ENCODE measurements around the gene TLCD2.
A peak's percentile ranks its signal among the peaks of the same experiment; 100 is the strongest.
"Not testable (repeated sequence)": the region's sequence is repeated elsewhere in the genome, so short reads cannot be mapped to it uniquely, and the experiment has no call there.

The TLCD2 gene, protein sequence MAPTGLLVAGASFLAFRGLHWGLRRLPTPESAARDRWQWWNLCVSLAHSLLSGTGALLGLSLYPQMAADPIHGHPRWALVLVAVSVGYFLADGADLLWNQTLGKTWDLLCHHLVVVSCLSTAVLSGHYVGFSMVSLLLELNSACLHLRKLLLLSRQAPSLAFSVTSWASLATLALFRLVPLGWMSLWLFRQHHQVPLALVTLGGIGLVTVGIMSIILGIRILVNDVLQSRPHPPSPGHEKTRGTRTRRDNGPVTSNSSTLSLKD

DNA sequence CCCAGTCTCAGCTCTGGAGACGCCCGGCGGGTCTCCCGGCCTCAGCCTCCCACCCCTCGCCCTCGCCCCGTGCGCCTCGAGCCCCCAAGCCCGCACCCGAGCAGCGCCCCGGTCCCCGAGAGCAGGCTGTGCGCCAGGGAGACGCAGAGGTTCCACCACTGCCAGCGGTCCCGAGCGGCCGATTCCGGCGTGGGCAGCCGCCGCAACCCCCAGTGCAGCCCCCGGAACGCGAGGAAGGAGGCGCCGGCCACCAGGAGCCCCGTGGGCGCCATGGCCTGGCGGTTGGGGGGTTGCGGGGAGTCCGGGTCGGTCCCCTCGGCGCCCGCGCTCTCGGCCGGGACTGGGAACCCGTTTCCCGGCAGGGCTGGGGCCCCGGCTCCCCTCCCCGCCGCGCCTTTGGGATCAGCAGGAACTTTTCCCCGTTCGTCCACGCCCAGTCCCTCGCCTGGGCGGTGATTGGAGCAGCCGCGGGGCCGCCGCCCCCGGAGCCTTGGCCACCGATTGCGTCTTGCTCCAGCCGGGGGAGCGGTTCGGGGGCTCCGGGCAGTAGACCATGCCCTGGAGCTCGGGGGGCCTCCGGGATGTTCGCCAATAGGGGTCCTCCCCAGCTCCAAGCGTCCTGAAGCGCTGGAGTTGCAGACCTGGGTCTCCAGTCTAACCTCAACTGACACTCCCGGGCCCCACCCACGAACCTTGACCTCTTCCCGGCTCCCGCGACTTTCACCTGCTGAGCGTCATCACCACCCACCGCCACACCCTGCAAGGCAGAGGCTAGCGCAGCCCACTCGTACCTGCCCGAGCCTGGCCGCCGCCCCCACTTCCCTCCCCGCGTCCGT lies at the start of gene TLCD2:
TLCD2 (minus strand) TSS at position 407 of the 836 bp plus-strand sequence; CDS start at position 272, 135 bp downstream.
- peak in 1 of 2 experiments; percentile 42 for DNase-seq

DNA sequence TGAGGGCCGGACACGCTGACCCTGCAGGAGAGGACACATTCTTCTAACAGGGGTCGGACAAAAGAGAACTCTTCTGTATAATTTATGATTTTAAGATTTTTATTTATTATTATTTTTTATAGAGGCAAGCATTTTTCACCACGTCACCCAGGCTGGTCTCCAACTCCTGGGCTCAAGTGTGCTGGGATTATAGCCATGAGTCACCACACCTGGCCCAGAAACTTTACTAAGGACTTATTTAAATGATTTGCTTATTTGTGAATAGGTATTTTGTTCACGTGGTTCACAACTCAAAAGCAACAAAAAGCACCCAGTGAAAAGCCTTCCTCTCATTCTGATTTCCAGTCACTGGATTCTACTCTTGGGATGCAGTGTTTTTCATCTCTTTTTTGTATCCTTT lies 49.4 kb upstream of the TLCD2 start:
- DNase-seq = no peak

DNA sequence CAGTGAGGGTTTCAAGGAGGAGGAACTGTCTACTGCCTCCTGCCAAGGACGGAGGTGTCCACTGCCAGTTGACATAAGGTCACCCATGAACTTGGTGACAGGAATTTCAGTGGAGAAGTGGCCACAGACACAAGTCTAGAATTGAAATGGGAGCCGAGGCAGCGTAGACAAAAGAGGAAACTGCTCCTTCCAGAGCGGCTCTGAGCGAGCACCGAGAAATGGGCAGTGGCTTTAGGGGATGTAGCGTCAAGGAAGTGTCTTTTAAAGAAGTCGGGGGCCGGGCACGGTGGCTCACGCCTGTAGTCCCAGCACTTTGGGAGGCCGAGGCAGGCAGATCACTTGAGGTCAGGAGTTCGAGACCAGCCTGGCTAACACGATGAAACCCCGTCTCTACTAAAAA lies 48.6 kb upstream of the TLCD2 start:
- DNase-seq = no peak

- DNase-seq = peak in 1 of 2 experiments; percentile 30
Observed at GRCh38 chr17:1755827-1756262, 45.7 kb upstream of the TLCD2 start.

GRCh38 chr17:1755252-1755826 lies 45.2 kb upstream of the TLCD2 start:
- peak in 1 of 2 experiments; percentile 45 for DNase-seq

GRCh38 chr17:1754430-1755112 lies 44.4 kb upstream of the TLCD2 start:
- DNase-seq = no peak

- no peak for DNase-seq
Observed at GRCh38 chr17:1753767-1754429, 43.7 kb upstream of the TLCD2 start.

DNA sequence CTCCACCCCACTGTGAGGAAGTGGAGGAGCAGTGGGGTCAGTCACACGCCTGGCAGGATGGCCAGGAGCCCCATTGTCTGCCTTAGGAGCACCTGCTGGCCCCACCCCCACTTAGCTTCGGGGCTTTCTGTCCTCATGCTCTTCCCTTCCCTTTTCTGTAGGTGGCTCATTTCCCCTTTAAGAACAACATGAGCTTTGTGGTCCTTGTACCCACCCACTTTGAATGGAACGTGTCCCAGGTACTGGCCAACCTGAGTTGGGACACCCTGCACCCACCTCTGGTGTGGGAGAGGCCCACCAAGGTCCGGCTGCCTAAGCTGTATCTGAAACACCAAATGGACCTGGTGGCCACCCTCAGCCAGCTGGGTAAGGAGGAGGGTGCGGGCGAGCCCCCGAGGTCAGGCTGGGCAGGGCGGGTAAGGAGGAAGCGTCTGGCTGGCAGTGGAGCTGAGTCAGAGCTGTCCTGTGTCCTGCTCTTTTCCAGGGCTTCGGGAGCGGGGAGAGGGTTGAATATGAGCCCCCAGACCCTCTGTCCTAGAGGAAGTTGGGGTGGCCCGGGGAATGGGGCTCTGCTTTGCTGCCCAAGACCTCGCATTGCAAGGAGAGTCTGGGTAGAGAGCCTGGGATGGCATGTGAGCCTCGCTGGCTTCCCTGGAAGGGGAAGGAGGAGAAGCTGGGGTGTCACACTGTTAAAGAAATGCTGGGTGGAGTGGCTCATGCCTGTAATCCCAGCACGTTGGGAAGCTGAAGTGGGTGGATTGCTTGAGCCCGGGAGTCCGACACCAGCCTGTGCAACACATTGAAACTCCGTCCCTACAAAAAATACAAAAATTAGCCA lies 42.5 kb upstream of the TLCD2 start:
- no peak for DNase-seq

DNA sequence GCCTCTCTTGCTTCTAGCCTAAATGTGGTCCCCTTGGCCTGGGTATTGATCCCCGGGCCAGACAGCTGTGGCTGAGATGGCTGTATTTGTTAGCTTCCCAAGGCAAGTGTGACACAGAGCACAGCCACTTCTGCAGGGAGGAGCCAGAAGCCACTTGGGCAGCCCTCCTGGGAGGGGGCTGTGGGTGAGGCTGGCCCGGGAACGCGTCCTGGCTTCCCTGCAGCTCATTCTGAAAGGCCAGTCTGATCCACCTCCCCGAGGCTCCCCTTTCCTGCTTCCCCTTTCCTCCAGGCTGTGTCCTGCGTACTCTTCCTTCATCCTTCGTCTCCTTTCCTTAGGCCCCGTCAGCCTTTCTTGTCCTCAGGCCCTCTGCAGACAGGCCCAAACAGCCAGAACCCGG lies 40.5 kb upstream of the TLCD2 start:
- no peak for DNase-seq

DNA sequence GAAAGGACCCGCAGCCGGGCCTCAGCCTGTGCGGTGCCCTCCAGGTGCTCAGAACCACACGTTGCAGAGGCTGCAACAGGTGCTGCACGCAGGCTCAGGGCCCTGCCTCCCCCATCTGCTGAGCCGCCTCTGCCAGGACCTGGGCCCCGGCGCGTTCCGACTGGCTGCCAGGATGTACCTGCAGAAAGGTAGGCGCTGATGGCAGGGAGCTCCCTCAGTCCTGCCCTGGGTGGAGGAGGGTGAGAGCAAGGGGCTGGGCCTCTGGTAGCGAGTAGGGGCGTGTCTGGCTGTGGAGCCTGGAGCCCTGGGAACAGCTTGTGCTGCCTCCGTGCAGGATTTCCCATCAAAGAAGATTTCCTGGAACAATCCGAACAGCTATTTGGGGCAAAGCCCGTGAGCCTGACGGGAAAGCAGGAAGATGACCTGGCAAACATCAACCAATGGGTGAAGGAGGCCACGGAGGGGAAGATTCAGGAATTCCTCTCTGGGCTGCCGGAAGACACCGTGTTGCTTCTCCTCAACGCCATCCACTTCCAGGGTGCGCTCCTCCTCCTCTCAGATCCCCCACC lies 36.9 kb upstream of the TLCD2 start:
- DNase-seq = no peak

GRCh38 chr17:1745513-1746020 lies 35.4 kb upstream of the TLCD2 start:
- DNase-seq = no peak

DNA sequence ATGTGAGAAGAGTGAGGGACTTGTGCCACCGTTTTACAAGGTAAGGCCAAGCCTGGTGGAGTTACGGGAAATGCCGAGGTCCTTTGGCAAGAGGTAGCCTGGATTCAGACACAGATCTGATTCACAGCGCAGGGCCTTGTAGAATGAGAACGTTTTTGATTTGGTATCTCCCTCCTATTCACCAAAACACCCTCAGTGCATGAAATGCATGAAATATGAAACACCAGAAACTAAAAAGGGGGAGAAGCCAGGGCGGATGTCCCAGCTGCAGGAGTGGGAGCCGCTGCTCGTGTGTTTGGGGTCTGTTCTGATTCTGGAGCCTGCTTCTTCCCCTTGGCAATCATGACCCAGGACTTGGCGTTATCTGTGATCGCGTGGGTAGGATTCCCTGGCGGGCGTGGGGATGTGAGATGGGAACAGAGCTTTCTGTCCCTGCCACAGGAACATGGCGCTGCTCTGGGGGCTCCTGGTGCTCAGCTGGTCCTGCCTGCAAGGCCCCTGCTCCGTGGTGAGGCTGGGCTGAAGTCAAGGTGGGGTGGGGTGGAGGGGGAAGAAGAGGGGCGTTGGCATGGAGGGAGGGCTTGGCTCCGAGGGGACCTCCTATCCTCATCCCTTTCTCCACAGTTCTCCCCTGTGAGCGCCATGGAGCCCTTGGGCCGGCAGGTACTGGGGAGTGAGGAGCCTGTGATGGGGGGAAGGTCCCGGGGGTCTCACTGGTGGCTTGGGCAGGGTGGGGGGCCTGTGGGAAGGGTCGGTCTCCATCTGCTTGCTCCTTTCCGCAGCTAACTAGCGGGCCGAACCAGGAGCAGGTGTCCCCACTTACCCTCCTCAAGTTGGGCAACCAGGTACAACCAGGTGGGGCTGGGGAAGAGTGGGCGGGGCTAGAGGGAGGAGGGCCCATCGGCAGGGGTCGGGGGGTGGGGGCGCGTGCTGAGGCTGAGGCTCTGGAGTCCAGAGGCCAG lies 34.7 kb upstream of the TLCD2 start:
- no peak for DNase-seq

GRCh38 chr17:1743088-1743439 lies 32.9 kb upstream of the TLCD2 start:
- no peak for DNase-seq

DNA sequence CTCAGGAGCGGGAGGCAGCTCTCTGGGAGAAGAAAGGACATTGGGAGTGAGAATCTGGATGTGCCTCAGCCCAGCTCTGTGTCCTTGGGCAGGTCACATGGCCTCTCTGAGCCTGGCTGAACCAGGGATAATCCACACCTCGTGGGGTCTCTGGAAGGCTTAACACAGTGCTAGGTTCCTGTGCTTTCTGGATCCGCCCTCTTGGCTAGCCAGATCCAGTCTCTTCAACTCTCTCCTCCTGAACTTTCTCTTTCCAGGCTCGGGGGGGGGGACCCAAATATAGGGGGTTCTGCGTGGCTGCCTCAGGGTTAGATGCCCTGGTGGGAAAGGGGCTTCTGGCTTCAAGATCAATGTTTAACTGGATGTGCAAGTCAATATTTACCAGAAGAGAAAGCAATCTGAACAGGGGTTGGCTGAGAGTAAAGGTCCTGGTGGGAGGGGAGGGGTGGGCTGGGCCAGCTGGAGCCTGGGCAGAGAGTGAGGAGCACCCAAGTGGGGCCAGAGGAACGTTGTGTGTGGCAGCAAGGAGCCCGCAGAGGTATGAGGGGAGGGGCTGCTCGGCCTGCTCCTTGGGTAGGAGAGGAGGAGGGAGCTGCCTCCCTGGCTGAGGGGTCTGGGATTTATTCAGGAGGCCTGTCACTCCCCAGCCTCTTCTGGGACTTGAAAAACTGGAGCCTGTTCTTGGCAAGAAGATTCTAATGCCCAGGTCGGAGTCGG lies 32.4 kb upstream of the TLCD2 start, which contains the start of gene SERPINF2:
SERPINF2 (plus strand) TSS at position 501 of the 717 bp plus-strand sequence. CDS start 2,125 bp downstream, outside the sequence.
- no peak for DNase-seq

GRCh38 chr17:1741899-1742298 lies 31.7 kb upstream of the TLCD2 start:
- DNase-seq = not testable (repeated sequence)

DNA sequence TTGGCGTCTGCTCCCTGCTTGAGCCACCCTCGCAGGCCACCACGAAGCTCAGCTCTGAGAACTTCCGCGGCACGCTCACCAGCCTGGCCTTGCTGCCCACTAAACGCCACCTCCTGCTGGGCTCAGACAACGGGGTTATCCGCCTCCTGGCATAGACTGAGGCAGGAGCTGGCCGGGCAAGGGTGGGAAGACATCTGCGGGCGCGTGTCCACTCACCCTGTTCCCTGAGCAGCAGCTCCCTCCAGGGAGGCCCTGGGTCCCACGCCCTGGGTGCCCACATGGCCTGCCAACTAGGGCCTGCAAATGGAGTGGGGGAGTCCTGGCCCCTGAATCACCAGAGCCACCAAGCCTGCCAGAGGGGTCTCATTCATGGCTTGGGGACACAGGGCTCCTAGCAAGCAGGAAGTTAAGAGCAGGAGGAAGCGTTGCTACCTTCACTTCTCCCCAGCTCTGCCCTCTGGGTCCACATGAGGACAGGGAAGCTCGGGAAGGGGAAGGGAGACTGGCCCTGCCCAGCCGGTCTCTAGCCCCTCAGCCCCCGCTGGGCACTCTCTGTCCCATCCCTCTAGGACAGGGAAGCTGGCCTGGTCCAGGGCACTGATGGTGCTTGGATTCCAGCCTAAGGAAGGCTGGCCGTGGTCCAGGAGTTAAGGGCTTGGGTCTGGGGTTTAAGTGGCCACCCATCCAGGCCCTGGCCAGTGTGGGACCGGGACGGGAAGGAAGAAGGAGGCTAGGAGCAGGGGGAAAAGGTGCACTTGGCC lies 27.5 kb upstream of the TLCD2 start:
- DNase-seq = no peak

- DNase-seq = peak; percentile 51 to 68
Observed at GRCh38 chr17:1736348-1737281, 26.4 kb upstream of the TLCD2 start.
